ENCODE data around the gene C14orf180.

DNA sequence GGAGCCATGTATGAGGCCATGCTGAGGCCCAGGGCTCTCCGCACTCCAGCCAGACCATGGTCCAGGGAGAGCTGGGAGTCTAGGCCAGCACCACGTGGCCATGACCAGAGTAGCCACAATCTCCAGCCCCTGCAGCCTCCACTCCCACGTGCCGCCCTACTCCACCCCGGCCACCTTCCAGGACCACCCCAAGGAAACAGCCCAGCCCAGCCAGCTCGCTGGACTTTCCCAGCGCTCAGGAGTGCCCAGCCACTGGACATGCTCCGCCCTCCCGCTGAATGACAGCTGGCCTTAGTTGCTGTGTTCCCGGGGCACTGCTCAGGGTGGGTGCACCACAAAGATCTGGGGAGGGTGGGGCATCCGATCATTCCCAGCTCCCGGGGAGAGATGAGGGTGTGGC is 2.1 kb upstream of the C14orf180 start:
- TF ChIP-seq CTCF (IDR thresholded peaks at IDR 0.05; ENCODE audit: control extremely low read depth in 1 of 3, insufficient read depth in 1 of 3, low read depth in 1 of 3, low read length in 3 of 3), result no peak
- TF ChIP-seq SIN3A (conservative IDR thresholded peaks at IDR 0.05 in 1 of 2, IDR thresholded peaks at IDR 0.05 in 1 of 2; ENCODE audit: low read depth in 1 of 2, low read length in 2 of 2), result no peak
- no peak for TF ChIP-seq EZH2 (IDR thresholded peaks at IDR 0.05; ENCODE audit: low read depth, low read length, severe bottlenecking)
- TF ChIP-seq CHD1 (IDR thresholded peaks at IDR 0.05; ENCODE audit: low read depth, low read length), result no peak
- no peak for TF ChIP-seq SIX5 (IDR thresholded peaks at IDR 0.05; ENCODE audit: low read depth, low read length)
- no peak for TF ChIP-seq SAP30 (IDR thresholded peaks at IDR 0.05; ENCODE audit: insufficient read depth, insufficient replicate concordance, low read length)
- no peak for TF ChIP-seq POLR2A (IDR thresholded peaks at IDR 0.05; ENCODE audit: control extremely low read depth in 1 of 2, low read depth in 2 of 2, low read length in 2 of 2)
- TF ChIP-seq MAFK (IDR thresholded peaks at IDR 0.05; ENCODE audit: low read depth, low read length), result no peak
